Activated B cell treated with CpG ODN at 0.5 μM for 24 hours (primary cell): ENCODE measurements around the gene VDR. TPM values are rescaled to one million over a fixed set of nuclear protein-coding genes. Genes with fewer than 3 reads are reported as not detected.

Source experiments
- ATAC-seq: fragments of 200-7000 bp; cut with Tn5 transposase; one replicate; pipeline ENCODE4 v1.10.0; 2021; ENCODE audit warnings: low read depth, mild to moderate bottlenecking, moderate library complexity
- CTCF ChIA-PET: fragments of 350-600 bp; sonication (Branson Sonifier 250); formaldehyde crosslinking; loops from one replicate; lab custom pipeline; 2021; ENCODE audit warnings: antibody characterized with exemption; lab: Charles Lee
- POLR2A ChIA-PET: fragments of 350-600 bp; sonication (Branson Sonifier 250); formaldehyde crosslinking; loops from one replicate; lab custom pipeline; 2021; ENCODE audit warnings: antibody characterized with exemption; lab: Charles Lee
- DNase-seq: peaks from one replicate; pipeline ENCODE4 v3.0.0; 2022
- H3K27ac Mint-ChIP-seq: one replicate; pipeline ENCODE4 v1.8.0; 2020; ENCODE audit warnings: mixed read lengths
- H3K27me3 Mint-ChIP-seq: one replicate; pipeline ENCODE4 v1.8.0; 2021; ENCODE audit warnings: mixed read lengths
- H3K36me3 Mint-ChIP-seq: one replicate; pipeline ENCODE4 v1.8.0; 2021; ENCODE audit warnings: low read depth, mixed read lengths
- H3K4me1 Mint-ChIP-seq: one replicate; pipeline ENCODE4 v1.8.0; 2021; ENCODE audit warnings: mixed read lengths
- H3K4me3 Mint-ChIP-seq: one replicate; pipeline ENCODE4 v1.8.0; 2020; ENCODE audit warnings: mild to moderate bottlenecking, mixed read lengths
- H3K9me3 Mint-ChIP-seq: one replicate; pipeline ENCODE4 v1.8.0; 2020; ENCODE audit warnings: mixed read lengths
- intact Hi-C: fragments of 100-400 bp; cut with micrococcal nuclease; formaldehyde crosslinking; loops from one replicate; pipeline ENCODE4 v1.15.1; 2024
- total RNA-seq: library from RNA; stranded (reverse); gene quantifications from 2 replicates; pipeline ENCODE4 v1.2.3, GENCODE V29; 2022
- TF ChIP-seq, protein P1 (sequence below): fragments of 200-600 bp; IDR thresholded peaks from one replicate; pipeline ENCODE4 v1.8.0; 2022; ENCODE audit warnings: antibody characterized with exemption, mild to moderate bottlenecking

VDR gene
- total RNA-seq, 1 donor from 2014 or later, result 0.86 TPM

DNA sequence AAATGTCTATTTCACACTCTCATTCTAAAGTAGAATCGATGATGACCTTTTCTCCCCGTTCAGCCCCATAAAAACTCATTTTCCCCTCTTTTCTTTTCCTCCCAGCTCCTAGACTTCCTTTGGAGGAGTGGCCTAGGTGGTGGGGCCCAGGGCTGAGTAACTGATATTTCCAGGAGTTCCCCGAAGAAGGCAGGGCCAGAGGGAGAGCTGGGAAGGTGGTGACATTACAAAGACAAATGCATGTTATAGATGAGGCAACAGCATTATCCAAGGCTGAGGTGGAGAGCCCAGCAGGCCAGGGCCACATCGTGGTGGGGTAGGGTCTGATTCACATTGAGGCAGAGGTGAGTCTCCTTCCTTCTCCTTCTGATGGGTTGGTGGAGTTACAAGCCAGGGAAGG, 62.9 kb downstream of the VDR start:
- POLR2A ChIA-PET, result interaction anchor here (0.6 to 15.3 kb wide), 3 partner anchors 10 to 157 kb away, joined by 4 to 573 read pairs (median 8); partner anchors contain the start of gene HDAC7
- Mint-ChIP-seq H3K4me3 (no peak overlapping the region), H3K27me3 (no peaks in the 10 kb centered on the region), H3K36me3 (no peaks in the 10 kb centered on the region), H3K4me1 (peaks cover 15% of the 10 kb centered on the region), H3K27ac (no peak overlapping the region), H3K9me3 (no peaks in the 10 kb centered on the region)
- no peak for ATAC-seq
- CTCF ChIA-PET, result interaction anchor here (1.5 to 9.2 kb wide), 5 partner anchors 44 to 126 kb away, joined by 4 to 128 read pairs (median 80); partner anchors contain the start of gene SLC48A1
- no peak for DNase-seq
- intact Hi-C loops, result no loop called here
- TF ChIP-seq, protein P1, sequence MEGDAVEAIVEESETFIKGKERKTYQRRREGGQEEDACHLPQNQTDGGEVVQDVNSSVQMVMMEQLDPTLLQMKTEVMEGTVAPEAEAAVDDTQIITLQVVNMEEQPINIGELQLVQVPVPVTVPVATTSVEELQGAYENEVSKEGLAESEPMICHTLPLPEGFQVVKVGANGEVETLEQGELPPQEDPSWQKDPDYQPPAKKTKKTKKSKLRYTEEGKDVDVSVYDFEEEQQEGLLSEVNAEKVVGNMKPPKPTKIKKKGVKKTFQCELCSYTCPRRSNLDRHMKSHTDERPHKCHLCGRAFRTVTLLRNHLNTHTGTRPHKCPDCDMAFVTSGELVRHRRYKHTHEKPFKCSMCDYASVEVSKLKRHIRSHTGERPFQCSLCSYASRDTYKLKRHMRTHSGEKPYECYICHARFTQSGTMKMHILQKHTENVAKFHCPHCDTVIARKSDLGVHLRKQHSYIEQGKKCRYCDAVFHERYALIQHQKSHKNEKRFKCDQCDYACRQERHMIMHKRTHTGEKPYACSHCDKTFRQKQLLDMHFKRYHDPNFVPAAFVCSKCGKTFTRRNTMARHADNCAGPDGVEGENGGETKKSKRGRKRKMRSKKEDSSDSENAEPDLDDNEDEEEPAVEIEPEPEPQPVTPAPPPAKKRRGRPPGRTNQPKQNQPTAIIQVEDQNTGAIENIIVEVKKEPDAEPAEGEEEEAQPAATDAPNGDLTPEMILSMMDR, result no peak

DNA sequence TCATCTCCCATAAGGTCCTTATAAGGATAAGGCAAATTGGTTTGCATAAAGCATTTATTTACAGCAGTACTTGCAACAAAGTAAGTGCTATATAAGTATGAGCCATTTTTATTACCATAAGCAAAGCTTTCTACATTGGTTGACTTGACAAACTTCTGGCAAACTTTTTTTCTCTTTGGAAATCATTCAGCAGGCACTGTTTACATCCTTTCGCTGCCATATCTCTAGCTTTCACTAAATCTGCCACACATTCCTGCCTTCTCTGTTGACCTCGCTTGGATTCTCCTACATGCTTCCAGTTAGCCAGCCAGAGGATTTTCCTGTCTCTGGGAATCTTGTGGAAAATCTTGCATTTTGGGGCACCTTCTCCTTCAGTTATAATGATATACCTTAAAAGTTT, 63.3 kb downstream of the VDR start:
- CTCF ChIA-PET, result interaction anchor here (1.2 to 11.6 kb wide), 6 partner anchors 42 to 323 kb away, joined by 3 to 245 read pairs (median 104); partner anchors contain the start of gene SLC48A1
- no peaks in the 10 kb centered on the region for H3K36me3 Mint-ChIP-seq
- no peak for ATAC-seq

DNA sequence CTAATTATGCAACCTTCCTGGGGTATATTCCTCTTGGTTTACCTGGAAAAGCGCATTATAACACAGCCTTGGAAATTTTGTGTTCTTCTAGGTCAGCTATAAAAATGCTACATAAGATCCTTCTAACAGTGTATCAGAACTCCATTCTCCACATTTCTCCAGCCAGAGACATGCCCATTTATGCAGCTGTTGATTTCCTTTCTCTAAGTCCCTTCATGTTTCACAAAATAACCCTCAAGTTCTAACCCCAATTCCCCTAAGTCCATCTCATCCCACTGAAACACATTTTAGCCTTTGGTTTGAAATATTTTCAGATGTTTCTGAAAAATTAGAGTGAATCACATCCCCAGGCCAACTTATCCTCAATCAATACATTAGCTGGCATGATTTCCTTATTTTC, 64.2 kb downstream of the VDR start:
- H3K4me3 Mint-ChIP-seq, result no peak overlapping the region
- ATAC-seq (no peak), DNase-seq (no peak)
- intact Hi-C loops, result no loop called here
- H3K27ac Mint-ChIP-seq, result no peak overlapping the region
- POLR2A ChIA-PET, result interaction anchor here (0.7 to 15.3 kb wide), 2 partner anchors 27 to 74 kb away, joined by 6 to 573 read pairs; partner anchors contain the start of gene HDAC7
- no peaks in the 10 kb centered on the region for H3K36me3 Mint-ChIP-seq
- peaks cover 27% of the 10 kb centered on the region for H3K4me1 Mint-ChIP-seq
- no peaks in the 10 kb centered on the region for H3K27me3 Mint-ChIP-seq
- no peaks in the 10 kb centered on the region for H3K9me3 Mint-ChIP-seq
- TF ChIP-seq, protein P1, result no peak
- CTCF ChIA-PET, result interaction anchor here (0.5 to 11.6 kb wide), 12 partner anchors 13 to 1715 kb away, joined by 3 to 245 read pairs (median 12); partner anchors contain the start of gene SLC48A1

More for the DNA sequence above, 63.3 kb downstream of the VDR start:
- TF ChIP-seq, protein P1, result no peak
- H3K4me3 Mint-ChIP-seq, result no peak overlapping the region
- POLR2A ChIA-PET, result interaction anchor here (0.7 to 15.3 kb wide), 2 partner anchors 9 to 28 kb away, joined by 4 to 573 read pairs; partner anchors contain the start of gene HDAC7
- no peaks in the 10 kb centered on the region for H3K9me3 Mint-ChIP-seq
- DNase-seq, result no peak
- H3K27ac Mint-ChIP-seq, result no peak overlapping the region
- H3K27me3 Mint-ChIP-seq, result no peaks in the 10 kb centered on the region
- intact Hi-C loops, result no loop called here
- peaks cover 18% of the 10 kb centered on the region for H3K4me1 Mint-ChIP-seq

DNA sequence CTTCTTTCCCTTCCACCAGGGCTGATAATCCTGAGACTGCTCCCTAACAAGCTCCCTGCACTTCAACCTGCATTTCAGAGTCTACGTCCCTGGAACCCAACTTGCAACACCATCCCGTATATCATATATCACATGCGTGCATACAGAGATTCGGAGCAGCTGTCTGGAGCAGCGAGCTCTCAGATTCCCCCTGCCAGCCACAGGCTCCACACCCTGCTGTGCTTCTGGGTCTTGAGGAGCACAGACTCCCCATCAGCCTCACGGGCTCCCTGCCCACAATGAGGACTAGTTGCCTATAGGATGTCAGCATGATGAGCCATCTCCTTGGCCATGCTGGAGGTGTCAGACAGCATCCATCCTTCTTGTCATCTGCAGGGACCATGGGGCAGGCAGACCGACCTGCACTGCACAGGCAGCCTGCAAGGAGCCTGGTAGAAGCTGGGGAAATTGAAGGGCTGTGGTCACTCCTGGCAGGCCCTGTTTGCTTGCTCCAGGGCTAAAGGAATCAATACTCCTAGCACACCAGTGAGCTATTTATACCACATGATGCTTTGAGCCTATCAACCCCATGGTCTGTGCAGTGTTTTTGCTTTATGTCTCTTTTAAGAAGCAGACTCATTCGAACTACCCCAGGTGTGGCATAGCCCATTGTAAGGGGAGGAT, 65.4 kb downstream of the VDR start:
- intact Hi-C loops, result loop anchor here (2.0 kb wide), 1 partner anchor 325 kb away; no protein-coding TSS in a partner anchor

More for the DNA sequence above, 65.4 kb downstream of the VDR start:
- POLR2A ChIA-PET, result interaction anchor here (0.7 to 15.3 kb wide), 6 partner anchors 26 to 124 kb away, joined by 3 to 573 read pairs (median 7); partner anchors contain the start of genes HDAC7 and SLC48A1
- DNase-seq (no peak), ATAC-seq (no peak)
- peaks cover 39% of the 10 kb centered on the region for H3K4me1 Mint-ChIP-seq
- H3K27ac Mint-ChIP-seq, result no peak overlapping the region
- TF ChIP-seq, protein P1, result no peak
- CTCF ChIA-PET, result interaction anchor here (0.7 to 11.6 kb wide), 28 partner anchors 12 to 818 kb away, joined by 3 to 245 read pairs (median 7); partner anchors contain the start of genes HDAC7, RAPGEF3, RPAP3 and SLC48A1
- no peaks in the 10 kb centered on the region for H3K27me3 Mint-ChIP-seq
- H3K4me3 Mint-ChIP-seq, result no peak overlapping the region
- no peaks in the 10 kb centered on the region for H3K9me3 Mint-ChIP-seq
- H3K36me3 Mint-ChIP-seq, result no peaks in the 10 kb centered on the region
